ENCODE data around the gene SFR1. TPM values are rescaled to one million over a fixed set of nuclear protein-coding genes. Genes with fewer than 3 reads are reported as not detected.

The SFR1 gene
- total RNA-seq, 1 donor from 2014 or later, result 6.9 TPM

GRCh38 chr10:104098358-104098925 lies 23.5 kb upstream of the SFR1 start:
- H3K4me3 Mint-ChIP-seq (ENCODE audit: low read depth), result no peak overlapping the region
- DNase-seq (ENCODE audit: low spot score, unreplicated experiment), result no peak
- H3K36me3 Mint-ChIP-seq (ENCODE audit: insufficient read depth), result peaks cover 1% of the 10 kb centered on the region

DNA sequence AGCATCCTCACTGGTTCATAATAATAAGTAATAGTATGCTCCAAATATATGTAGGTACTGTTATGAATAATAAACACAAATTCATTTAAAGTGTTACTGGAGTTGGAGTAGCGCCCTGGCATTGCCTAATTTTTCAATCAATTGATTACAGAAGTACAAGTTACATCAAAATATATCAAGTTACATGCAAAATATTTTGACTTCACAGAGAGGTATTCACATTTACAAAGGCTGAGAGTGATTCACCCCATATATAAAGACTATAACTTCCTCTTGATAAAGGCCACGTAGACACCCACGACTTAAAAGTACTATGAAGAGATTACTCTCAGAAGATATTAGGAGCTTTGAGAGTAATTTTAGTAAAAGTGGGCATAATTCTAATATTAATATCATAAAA lies 22.7 kb upstream of the SFR1 start:
- no peaks in the 10 kb centered on the region for H3K4me1 Mint-ChIP-seq (ENCODE audit: low read depth)
- H3K36me3 Mint-ChIP-seq (ENCODE audit: insufficient read depth), result peaks cover 1% of the 10 kb centered on the region
- DNase-seq (ENCODE audit: low spot score, unreplicated experiment), result no peak
- H3K9me3 Mint-ChIP-seq (ENCODE audit: low read depth), result peaks cover 6% of the 10 kb centered on the region
- no peak overlapping the region for H3K4me3 Mint-ChIP-seq (ENCODE audit: low read depth)
- TF ChIP-seq CTCF (IDR thresholded peaks at IDR 0.05; ENCODE audit: unreplicated experiment), result no peak
- H3K27me3 Mint-ChIP-seq, result peaks cover 6% of the 10 kb centered on the region
- no peak overlapping the region for H3K27ac Mint-ChIP-seq

More at GRCh38 chr10:104098358-104098925, 23.5 kb upstream of the SFR1 start:
- TF ChIP-seq CTCF (IDR thresholded peaks at IDR 0.05; ENCODE audit: unreplicated experiment), result no peak
- H3K9me3 Mint-ChIP-seq (ENCODE audit: low read depth), result peaks cover 6% of the 10 kb centered on the region
- H3K27ac Mint-ChIP-seq, result no peak overlapping the region
- H3K4me1 Mint-ChIP-seq (ENCODE audit: low read depth), result no peaks in the 10 kb centered on the region
- H3K27me3 Mint-ChIP-seq, result peaks cover 6% of the 10 kb centered on the region

DNA sequence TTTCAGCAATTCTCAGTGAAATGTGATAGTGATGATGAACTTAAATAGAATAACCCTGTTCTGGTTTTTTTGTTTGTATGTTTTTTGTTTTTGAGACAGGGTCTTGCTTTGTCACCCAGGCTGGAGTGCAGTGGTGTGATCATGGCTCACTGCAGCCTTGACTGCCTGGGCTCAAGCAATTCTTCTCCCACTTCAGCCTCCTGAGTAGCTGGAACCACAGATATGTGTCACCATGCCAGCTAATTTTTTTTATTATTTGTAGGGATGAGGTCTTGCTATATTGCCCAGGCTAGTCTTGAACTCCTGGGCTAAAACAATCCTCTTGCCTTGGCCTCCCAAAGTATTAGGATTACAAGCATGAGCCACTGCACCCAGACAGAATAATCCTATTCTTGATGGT lies 22.0 kb upstream of the SFR1 start:
- DNase-seq (ENCODE audit: low spot score, unreplicated experiment), result no peak
- no peak overlapping the region for H3K27ac Mint-ChIP-seq
- TF ChIP-seq CTCF (IDR thresholded peaks at IDR 0.05; ENCODE audit: unreplicated experiment), result no peak
- H3K9me3 Mint-ChIP-seq (ENCODE audit: low read depth), result peaks cover 6% of the 10 kb centered on the region
- peaks cover 1% of the 10 kb centered on the region for H3K36me3 Mint-ChIP-seq (ENCODE audit: insufficient read depth)
- peaks cover 6% of the 10 kb centered on the region for H3K27me3 Mint-ChIP-seq
- H3K4me3 Mint-ChIP-seq (ENCODE audit: low read depth), result no peak overlapping the region
- no peaks in the 10 kb centered on the region for H3K4me1 Mint-ChIP-seq (ENCODE audit: low read depth)

DNA sequence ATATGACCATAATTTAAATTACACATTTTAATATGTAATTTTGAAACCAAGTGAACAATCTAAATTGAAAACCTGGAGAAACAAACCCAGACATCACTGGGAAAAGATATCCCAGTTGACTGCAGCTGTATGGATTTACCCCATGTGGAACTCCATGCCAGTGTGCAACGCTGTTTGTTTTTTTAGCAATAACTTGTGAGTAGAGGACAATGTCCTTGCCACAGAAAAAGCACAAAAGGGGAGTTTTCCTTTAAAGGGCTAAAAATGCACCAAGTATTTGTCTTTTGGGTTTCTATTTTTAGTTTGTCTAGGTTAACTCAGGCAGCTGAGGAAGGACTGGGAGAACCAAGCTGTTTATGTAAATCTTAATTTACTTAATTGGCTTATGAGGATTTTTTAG lies 21.2 kb upstream of the SFR1 start:
- H3K36me3 Mint-ChIP-seq (ENCODE audit: insufficient read depth), result peaks cover 1% of the 10 kb centered on the region
- no peak for DNase-seq (ENCODE audit: low spot score, unreplicated experiment)
- H3K4me1 Mint-ChIP-seq (ENCODE audit: low read depth), result no peaks in the 10 kb centered on the region
- H3K27me3 Mint-ChIP-seq, result peaks cover 6% of the 10 kb centered on the region
- TF ChIP-seq CTCF (IDR thresholded peaks at IDR 0.05; ENCODE audit: unreplicated experiment), result no peak
- H3K27ac Mint-ChIP-seq, result no peak overlapping the region
- H3K9me3 Mint-ChIP-seq (ENCODE audit: low read depth), result peaks cover 6% of the 10 kb centered on the region
- H3K4me3 Mint-ChIP-seq (ENCODE audit: low read depth), result no peak overlapping the region

- no peak for TF ChIP-seq CTCF (IDR thresholded peaks at IDR 0.05; ENCODE audit: unreplicated experiment)
- no peaks in the 10 kb centered on the region for H3K36me3 Mint-ChIP-seq (ENCODE audit: insufficient read depth)
These were observed 20.1 kb upstream of the SFR1 start for GRCh38 chr10:104101902-104102301.

More at GRCh38 chr10:104101902-104102301, 20.1 kb upstream of the SFR1 start:
- Mint-ChIP-seq H3K4me1 (ENCODE audit: low read depth) (no peaks in the 10 kb centered on the region), H3K27ac (no peak overlapping the region), H3K4me3 (ENCODE audit: low read depth) (no peak overlapping the region), H3K9me3 (ENCODE audit: low read depth) (no peaks in the 10 kb centered on the region), H3K27me3 (peaks cover 6% of the 10 kb centered on the region)
- DNase-seq (ENCODE audit: low spot score, unreplicated experiment), result no peak
